SHP77 treated with DMSO at 0.1 percent for 48 hours (cell line): Measurements from ENCODE around the gene HMGCS1.
"Not testable (repeated sequence)": the region's sequence is repeated elsewhere in the genome, so short reads cannot be mapped to it uniquely, and the experiment has no call there.

ENCODE experiments used
- DNase-seq: peaks from one replicate; lab custom pipeline; 2025; lab: John Stamatoyannopoulos, UW

HMGCS1 gene

GRCh38 chr5:43273552-43273951 lies 39.7 kb downstream of the HMGCS1 start:
- no peak for DNase-seq

DNA sequence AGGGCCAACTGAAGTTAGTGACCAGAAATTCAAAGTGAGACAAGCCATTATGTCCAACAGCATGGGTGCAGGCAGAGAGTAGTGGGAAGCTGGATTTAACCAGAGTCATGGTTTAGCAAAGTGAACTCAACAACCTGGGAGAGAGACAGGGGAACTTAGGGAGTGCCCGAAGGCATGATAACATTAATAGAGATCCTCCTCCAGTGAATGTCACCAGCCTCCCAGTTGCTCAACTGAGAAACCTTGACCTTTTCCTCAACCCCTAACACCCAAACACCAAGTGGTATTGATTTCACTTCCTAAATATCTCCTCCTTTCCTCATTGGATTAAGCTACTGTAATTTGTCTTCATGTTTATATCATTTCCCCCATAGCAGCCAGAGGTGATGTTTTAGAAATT lies 42.6 kb downstream of the HMGCS1 start:
- no peak for DNase-seq

- no peak for DNase-seq
Measured at GRCh38 chr5:43268188-43268820, 44.9 kb downstream of the HMGCS1 start.

GRCh38 chr5:43262269-43262668 lies 50.9 kb downstream of the HMGCS1 start:
- DNase-seq, result not testable (repeated sequence)

- no peak for DNase-seq
Measured at GRCh38 chr5:43258116-43258515, 55.1 kb downstream of the HMGCS1 start.

- no peak for DNase-seq
Measured at GRCh38 chr5:43256261-43256966, 56.8 kb downstream of the HMGCS1 start.

DNA sequence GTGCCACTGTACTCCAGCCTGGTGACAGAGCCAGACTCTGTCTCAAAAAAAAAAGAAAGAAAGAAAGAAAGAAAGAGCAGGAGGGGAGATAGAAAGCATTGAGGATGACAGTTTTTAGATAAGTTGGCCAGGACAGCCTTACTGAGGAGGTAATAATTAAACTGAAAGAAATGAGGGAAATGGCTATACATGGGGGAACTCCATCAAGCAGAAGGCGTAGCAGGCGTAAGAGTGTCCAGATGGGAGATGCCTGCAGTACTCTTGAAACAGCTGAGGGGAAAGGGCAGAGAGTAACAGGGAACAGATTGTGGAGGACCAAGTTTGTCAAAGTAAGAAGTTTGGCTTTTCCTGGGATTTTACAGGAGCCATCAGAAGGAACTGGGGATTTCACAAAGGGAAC lies 57.5 kb downstream of the HMGCS1 start:
- no peak for DNase-seq

DNA sequence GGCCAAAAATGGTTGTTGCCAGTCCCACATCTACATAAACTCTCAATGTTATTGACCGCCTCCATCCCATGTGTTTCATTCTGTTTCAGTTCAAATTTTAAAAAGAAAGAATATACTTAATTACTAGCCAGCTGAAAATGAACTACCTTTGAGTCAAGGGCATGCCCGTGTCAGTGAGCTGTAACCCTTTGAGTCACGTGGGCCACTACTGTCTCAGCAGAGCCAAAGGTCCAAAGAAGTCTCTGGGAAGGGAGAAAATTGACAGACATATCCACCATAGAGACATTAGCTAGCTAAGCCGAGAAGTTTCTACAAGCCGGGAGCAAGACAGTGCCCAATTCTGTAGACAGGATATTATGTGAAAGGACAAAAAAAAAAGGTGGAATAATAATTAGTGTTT lies 61.5 kb downstream of the HMGCS1 start:
- DNase-seq, result no peak

DNA sequence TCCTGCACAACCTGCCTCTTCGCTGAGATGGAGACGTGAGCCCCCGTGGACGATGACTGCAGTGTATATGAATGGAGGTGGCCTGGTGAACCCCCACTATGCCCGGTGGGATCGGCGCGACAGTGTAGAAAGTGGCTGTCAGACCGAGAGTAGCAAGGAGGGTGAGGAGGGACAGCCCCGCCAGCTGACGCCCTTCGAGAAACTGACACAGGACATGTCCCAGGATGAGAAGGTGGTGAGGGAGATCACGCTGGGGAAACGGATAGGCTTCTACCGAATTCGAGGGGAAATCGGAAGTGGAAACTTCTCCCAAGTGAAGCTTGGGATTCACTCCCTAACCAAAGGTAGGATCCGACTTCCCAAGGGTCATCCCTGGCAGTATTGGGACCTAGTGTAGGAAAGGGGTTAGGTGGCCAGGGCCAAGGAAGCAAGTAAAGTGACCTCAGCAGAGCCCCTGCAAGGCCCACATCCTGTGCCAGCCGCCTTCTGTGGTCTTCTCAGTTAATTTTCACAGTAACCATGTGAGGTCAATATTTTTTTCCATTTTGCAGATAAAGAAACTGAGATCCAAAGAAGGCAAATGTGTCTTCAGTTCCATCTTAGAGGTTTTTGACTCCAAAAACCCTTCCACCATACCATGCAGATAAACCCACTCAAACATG lies 67.4 kb downstream of the HMGCS1 start:
- DNase-seq, result no peak

GRCh38 chr5:43244823-43245565 lies 68.2 kb downstream of the HMGCS1 start:
- DNase-seq, result no peak

DNA sequence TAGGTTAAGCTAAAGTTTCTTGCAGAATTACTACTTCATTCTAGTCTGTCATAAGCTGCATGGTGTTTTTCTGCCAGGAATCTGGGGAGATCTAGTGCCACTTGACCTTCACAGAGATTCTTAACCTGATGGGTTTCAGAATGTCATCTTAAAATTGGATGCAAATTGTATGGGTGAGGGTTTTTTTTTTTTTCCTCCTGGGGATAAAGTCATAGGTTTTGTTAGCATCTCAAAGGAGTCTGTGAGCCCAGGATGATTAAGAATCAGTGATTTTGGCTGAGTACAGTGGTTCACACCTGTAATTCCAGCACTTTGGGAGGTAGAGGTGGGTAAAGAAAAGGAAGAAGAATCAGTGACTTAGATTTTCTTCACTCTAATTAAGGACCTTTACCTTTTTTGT lies 69.9 kb downstream of the HMGCS1 start:
- DNase-seq, result no peak

- DNase-seq, result no peak
Measured at GRCh38 chr5:43242196-43242595, 71.0 kb downstream of the HMGCS1 start.
